GM18508 (cell line): ENCODE measurements around the gene DPP3.
"Not testable (repeated sequence)": the region's sequence is repeated elsewhere in the genome, so short reads cannot be mapped to it uniquely, and the experiment has no call there.

Source experiments
- ATAC-seq: cut with Tn5 transposase; IDR thresholded peaks from one replicate; pipeline ENCODE4 v1.9.1; 2021; ENCODE audit warnings: moderate number of reproducible peaks; ENCODE audit not compliant: insufficient read depth, unreplicated experiment

DPP3 gene

DNA sequence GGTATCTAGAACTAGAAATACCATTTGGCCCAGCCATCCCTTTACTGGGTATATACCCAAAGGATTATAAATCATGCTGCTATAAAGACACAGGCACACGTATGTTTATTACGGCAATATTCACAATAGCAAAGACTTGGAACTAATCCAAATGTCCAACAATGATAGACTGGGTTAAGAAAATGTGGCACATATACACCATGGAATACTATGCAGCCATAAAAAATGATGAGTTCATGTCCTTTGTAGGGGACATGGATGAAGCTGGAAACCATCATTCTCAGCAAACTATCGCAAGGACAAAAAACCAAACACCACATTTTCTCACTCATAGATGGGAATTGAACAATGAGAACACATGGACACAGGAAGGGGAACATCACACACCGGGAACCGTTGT is 16.1 kb upstream of the DPP3 start:
- not testable (repeated sequence) for ATAC-seq

DNA sequence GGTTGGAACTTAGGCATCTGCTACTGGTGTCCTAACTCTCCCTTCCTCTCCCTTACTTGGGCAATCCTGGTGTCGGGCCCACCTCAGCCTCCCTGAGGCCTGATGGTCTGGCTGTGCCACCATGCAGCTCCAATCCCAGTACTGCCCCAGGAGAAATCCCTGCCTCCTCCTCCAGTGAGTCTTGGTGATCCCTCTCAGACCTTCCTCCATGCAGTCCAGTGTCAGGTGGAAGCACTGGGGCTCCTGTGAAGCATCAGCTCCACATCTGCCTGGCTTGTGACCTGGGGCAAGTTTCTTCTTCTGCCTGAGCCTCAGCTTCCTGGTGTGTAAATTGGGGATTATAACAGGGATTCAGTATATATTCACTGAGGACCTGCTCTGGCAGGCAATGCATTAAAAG is 15.3 kb upstream of the DPP3 start:
- ATAC-seq = no peak

DNA sequence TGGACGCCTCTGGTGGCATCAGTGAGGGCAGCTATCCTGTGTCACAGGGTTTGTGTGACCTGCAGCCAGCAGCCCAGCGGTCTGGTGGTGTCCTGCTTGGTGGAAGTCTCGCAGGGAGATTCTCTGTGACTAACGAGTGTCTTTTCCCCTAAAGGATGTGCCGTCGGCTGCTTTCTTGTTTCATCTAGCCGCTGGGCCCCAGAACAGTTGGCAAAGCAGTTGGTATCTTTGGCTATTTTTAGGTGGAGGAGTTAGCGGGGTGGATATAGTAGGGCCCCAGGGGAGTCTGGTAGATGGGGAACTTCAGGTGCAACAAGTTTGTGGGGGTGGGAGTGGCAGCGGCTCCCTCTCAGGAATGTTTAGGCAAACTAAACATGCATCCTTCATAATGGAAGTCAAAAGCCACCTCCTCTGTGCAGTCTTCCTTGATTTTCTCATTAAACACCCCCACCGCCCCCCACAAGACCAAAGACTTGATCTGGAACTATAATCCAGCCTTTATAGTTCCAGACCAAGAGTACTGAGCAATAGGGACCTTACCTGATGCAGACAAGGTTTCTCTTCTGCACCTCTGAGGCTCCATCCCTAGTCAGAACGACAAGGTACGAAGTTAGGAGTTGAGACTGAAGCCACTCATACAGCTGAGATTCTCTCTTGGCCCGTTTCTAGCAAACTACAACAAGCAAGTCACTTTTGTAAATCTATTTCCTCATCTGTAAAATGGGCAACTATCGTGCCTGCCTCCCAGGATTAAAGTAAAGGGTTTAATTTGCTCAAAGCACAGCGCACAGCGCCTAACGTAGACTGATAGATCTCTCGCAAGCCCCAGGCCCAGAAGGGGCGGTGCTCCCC is 14.6 kb upstream of the DPP3 start:
- no peak for ATAC-seq

DNA sequence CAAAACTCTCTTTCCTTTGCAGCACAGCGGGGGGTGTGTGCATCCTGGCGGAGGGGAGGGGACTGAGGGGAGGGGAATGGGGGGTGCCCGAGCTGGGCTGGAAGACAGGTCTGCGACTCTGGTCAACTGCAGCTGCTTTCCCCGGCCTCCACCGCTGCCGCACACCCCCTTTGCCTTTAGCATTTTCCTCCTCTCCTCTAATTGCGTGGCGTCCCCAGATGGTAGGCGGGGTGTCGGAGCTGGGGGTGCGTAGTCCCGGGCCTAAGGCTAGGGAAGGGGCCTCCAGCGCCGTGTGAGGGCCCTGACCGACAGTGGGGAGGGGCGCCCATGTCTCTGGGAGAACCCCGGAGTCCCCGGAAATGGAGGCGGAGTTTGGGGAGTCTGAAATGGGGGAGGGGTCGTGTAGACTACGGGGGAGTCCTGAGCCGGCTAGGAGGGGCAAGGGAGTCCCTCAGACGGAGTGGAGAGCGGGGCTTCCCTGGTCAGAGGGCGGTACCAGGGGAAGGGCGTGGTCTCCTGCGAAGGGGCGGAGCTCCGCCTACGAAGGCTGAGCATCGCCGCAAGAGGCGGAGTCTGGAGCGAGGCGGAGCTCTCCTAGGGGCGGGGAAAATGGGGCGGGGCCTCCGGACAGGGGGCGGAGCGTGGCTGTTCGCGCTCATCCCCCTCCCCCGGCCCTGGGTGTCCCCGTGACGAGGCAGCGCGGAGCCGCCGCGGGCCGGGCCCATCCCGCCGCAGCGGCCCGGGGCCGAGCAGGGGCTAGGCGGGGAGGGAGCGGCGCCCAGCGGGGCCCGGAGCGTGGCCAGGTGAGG is 13.8 kb upstream of the DPP3 start, which contains the start of gene PELI3:
Gene PELI3, plus strand, starts transcription at position 681 of the 809 bp plus-strand sequence. CDS start 1,224 bp downstream, outside the sequence.
- no peak for ATAC-seq

DNA sequence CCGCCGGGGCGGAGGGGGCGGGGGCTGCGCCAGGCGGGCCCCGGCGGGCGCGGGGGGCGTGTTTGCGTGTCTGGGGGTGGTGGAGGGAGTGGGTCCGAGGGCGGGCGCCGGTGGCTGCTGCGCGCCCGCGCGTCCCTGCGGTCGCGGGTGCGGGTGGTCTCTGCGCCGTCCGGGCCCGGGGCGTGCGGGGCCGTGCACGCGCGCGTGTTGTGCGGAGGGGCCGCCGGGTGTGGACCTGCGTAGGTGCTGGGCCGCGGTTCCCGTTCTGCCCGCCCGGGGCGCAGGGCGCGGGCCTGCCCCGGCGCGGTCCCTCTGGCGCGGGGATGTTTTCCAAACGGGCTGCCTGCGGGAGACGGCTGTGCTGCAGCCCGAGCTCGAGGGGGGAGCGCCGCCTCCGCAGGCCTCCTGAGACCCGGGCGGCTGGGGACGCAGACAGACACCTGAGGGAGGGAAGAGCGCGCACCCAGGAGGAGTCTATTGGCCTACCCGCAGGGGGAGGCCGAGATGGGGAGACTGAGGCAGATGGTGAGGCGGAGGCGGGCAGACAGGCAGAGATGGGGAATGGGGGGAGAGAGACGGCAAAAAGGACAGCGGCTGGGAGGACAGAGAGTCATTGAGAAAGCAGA is 13.1 kb upstream of the DPP3 start:
- ATAC-seq = no peak

DNA sequence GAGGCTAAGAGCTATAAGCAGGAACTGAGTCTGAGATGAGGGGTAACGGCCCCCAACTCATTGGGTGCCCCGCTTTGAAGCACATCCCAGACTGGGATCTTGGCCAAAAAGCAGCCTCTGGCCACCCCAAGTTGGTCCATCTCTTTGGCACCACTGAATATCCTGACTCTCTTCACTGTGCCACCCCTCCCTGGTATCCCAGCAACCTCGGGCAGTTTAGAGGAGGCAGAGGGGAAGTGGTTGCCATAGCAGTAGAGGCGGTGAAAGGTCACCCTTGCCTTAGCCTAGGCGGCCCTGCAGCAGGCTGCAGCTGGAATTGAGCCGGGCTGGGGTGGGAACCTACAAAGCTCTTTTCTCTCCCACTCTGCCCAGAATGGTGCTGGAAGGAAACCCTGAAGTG is 12.5 kb upstream of the DPP3 start:
- ATAC-seq = no peak

DNA sequence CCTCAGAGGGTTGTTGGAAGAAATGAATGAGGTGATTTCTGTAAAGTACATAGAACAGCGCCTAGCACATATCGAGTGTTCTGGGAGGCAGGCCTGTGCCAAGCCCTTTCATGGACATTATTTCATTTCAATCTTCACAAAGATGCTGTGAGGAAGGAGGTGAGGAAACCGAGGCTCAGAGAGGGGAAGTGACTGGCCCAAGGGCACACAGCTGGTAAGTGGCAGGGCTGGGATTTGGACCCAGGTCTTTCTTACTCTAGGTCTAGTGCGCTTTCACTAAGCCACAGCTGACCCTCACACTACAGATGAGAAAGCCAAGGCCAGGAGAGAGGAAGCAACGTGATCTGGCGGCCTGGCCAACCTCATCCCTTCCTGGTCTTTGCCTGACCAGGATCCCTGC is 11.5 kb upstream of the DPP3 start:
- ATAC-seq = no peak

DNA sequence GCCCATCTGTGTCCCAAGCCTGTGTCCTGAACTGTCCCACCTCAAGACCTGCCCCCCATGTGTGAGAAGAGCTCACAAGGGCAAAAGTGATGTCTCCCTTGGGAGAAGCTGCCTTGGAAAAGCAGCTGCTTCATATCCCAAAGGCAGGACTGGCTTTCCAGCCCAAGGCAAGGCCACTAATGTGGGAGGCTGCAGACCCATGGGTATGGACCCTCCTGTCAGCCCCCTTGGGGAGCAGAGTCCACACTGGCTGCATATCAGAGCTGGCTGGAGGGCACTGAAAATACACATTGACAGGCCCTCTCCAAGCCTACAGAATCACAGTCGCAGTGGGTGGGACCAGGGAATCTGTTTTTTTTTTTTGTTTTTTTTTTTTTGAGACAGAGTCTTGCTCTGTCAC is 10.8 kb upstream of the DPP3 start:
- no peak for ATAC-seq

DNA sequence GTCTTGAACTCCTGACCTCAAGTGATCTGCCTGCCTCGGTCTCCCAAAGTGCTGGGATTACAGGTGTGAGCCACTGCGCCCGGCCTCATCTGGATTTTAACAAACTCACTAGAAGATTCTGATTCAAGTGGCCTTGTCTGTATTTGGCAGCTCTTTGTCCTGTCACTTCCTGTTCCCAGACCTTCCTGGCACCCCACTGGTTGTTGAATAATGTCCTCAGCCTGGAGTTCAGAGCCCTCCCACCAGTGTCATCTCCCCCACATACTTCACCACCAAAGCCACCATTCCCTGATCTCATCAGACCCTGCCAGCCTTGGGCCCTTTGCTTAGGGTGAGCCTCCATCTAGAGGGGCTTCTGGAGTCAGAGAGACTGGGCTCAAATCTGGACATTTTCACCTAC is 10.2 kb upstream of the DPP3 start:
- ATAC-seq = no peak

DNA sequence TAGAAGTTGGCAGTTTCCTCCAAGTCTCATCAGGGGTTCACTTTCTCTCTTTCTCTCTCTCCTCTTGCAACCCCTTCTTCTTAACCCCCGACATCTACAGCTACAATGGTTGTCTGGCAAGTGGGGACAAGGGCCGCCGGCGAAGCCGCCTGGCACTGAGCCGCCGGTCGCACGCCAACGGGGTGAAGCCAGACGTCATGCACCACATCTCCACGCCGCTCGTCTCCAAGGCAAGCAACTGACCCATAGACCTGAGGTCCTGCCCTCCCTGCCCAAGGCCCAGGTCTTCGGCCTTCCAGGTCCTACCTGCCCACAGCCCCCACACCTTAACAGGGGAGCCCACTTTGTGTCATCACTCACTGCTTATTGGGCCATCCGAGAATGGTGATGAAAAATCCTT is 9.1 kb upstream of the DPP3 start:
- ATAC-seq = no peak

DNA sequence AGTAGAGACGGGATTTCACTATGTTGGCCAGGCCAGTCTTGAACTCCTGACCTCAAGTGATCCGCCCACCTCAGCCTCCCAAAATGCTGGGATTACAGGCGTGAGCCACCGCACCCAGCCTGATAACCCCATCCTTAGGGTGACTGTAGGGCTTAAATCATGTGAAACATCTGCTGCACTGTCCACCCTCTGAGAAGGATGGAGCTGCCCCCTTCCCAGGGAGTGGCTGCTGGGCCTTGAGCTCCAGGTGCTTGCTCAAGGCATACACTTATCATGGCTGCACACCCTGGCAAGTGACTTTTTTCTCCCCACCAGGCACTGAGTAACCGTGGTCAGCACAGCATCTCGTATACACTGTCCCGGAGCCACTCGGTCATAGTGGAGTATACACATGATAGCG is 8.2 kb upstream of the DPP3 start:
- ATAC-seq = no peak

DNA sequence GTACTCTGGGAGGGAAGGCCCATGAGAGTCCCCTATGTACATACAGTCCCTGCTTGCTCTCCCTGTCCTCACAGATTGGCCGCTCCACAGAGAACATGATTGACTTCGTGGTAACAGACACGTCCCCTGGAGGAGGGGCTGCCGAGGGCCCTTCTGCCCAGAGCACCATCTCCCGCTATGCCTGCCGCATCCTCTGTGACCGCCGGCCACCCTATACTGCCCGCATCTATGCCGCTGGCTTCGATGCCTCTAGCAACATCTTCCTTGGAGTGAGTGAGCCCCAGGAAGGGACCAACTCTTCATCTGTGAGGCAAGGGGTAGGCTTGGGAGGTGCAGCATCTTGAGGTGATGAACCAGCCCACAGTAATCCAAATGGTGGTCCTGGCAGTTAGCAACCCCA is 7.1 kb upstream of the DPP3 start:
- ATAC-seq = no peak

DNA sequence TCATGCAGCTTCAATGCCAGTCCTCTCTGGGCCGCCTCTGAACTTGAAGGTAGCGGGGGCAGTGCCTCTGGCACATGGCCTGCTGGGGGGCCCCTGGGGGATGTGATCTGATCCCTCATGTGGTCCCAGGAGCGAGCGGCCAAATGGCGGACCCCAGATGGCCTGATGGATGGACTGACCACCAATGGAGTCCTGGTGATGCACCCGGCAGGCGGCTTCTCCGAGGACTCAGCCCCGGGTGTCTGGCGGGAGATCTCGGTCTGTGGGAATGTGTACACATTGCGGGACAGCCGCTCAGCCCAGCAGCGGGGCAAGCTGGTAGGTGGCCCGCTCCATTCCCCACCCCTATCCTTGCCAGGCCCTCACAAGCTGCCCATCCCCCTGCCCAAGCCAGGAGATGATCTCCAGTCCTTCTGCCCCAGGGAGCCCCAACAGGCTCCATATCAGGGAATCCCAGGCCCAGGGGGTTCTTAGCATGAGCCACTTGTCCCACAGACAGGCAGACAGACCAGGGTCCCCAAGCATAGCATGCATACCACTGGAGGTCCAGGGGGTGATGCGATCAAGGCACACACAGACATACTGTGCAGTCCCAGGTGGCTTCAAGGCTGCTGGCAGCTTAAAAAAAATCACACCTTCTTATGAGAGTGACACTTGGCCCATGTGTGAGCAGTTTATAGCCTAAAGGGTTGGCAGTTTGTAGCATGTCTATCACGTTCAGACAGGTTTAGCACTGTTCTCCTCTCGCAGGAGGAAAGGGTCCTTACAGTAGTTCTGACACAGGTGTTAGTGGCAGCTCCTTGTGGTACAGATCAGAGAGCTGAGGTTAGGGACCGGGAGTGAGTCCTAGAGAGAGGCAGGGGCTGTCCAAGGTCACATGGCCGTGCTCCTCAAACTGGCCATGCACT is 6.4 kb upstream of the DPP3 start:
- no peak for ATAC-seq

DNA sequence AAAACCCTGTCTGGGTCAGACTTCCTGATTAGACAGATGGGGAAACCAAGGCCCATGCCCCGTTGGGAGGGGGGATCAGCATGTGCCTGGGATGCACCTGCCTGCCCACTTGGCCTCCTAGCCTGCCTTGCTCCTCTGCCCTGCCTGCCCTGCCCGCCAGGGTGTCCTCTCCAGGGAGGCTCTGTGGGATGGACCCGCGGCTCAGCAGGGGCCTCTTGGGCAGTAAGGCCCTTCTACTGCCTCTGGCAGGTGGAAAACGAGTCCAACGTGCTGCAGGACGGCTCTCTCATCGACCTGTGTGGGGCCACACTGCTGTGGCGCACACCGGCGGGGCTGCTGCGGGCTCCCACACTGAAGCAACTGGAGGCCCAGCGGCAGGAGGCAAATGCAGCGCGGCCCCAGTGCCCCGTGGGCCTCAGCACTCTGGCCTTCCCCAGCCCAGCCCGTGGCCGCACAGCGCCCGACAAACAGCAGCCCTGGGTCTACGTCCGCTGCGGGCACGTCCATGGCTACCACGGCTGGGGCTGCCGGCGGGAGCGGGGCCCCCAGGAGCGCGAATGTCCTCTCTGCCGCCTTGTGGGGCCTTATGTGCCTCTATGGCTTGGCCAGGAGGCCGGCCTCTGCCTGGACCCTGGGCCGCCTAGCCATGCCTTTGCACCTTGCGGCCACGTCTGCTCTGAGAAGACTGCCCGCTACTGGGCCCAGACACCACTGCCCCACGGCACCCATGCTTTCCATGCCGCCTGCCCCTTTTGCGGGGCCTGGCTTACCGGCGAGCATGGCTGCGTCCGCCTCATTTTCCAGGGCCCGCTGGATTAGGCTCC is 4.7 kb upstream of the DPP3 start:
- no peak for ATAC-seq

DNA sequence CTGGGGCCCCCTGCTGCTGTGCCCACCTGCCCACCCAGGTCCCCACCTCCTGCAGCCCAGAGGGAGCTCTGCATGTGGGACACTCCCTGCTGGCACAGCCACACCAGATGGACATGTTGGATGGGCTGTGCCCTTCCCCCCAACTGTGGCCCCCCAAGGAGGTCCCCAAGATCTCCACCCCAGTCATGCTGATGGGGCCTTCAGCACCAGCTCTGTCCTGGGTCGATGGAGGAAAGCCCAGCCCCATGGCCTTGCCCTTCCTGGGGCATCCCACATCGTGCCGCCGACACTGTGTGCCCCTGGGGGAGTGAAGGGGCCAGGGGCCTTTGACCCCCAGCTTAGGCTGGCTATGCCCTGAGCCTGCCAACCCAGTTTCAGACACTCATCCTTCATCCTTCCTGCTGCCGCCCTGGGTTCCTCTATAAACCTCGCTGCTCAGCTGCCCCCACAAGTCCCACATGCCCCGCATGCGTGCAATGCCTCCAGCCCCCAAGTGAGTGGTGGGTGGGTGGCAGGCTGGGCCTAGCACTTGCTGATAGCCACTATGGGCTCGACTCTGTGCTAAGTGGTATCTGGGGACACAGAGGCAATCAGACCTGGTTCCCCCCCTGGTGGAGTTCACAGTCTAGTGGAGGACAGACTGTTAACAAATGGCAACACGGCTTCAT is 3.9 kb upstream of the DPP3 start:
- no peak for ATAC-seq

DNA sequence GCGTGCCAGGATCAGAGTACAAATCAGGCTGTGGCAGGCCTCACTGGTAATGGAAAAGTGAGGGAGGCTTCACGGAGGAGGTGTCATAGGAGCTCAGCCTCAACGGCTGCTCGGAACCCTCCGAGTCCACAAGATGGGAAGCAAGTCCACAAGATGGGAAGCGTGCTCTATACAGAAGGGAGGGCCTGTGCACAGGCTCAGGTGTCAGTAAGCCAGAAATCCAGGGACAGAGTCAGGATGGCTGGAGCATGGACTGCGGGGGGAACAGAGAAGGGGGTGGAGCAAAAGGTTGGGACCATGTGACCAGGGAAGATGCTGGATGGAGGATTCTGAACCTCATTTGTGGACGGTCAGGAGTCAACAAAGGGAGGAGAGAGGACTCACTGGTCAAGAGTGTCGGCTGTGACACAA is 3.4 kb upstream of the DPP3 start:
- no peak for ATAC-seq

DNA sequence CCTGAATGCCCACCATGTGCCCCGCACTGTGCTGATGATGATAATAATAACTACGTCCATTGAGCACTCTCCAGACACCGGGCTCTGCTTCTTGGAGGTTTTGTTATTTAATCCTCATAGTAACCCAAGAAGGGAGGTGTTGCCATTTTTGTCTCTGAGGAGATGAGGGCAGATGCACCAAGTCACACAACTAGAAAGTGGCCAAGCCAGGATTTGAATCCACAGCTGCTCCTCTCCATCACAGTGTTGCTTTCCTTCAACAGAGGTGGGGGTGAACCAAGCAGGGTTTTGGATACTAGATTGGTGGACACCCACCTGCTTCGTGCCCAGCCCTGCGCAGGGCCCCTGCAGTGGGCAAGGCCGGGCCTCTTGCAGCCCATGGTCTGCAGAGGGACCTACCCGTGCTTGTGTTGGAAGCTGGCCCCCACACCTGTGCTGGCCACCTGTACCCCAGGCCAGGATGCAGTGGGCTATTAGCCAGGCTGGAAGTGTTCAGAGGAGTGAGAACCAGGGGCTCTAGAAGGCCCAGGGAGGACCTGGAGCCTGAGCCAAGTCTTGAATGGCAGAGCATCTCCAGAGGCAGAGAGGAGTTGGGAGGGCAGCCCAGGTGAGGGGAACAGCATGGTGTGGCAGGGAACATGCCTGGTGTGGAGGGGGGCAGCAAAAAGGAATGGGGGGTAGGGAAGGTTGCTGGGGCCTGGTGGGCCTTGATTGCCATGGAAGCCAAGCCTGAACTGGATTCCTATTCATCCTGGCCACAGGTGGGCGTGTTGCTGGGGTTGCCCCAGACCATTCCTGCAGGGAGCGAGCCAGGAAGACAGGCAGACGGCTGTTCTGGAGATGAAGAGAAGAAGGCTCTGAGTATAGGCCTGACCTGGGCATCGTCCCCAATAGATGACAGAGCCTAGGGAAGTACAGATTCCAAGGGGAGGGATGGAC is 2.7 kb upstream of the DPP3 start:
- ATAC-seq = no peak
